Endothelial cell of umbilical vein (primary cell): ENCODE results near the gene MRTFA. TPM values are rescaled to one million over a fixed set of nuclear protein-coding genes. Genes with fewer than 3 reads are reported as not detected.

Source experiments
- BruUV-seq: library from RNA; stranded (reverse); fragments of 400-500 nt; replicated peaks from 2 replicates; lab custom pipeline; 2021; lab: Mats Ljungman, UMichigan
- CTCF ChIA-PET: fragments of 300-600, 350-600 bp; sonication (Branson Sonifier 250); formaldehyde crosslinking; loops from one replicate; lab custom pipeline; 2021; ENCODE audit warnings: antibody characterized with exemption, inconsistent platforms; lab: Charles Lee
- POLR2A ChIA-PET: fragments of 300-600, 350-600 bp; sonication (Branson Sonifier 250); formaldehyde crosslinking; loops from one replicate; lab custom pipeline; 2021; ENCODE audit warnings: antibody characterized with exemption, inconsistent platforms; lab: Charles Lee
- DNase-seq: peaks from one replicate; pipeline ENCODE4 v3.0.0-alpha.2; 2011; ENCODE audit warnings: low read depth, low spot score
- FAIRE-seq: peaks from 2 replicates; lab custom pipeline; 2011; peaks lifted over from hg19 to GRCh38; lab: Jason Lieb, UNC
- H2AFZ ChIP-seq: 2 replicates; pipeline ENCODE4 v1.6.0; 2012; ENCODE audit warnings: low read depth, low read length, control low read depth, inconsistent platforms
- H3K27ac ChIP-seq: 2 replicates; pipeline ENCODE4 v1.5.1; 2011; ENCODE audit warnings: low read depth, mild to moderate bottlenecking, control low read depth, low read length, moderate library complexity; ENCODE audit not compliant: insufficient read depth
- H3K27me3 ChIP-seq, 2 experiments: 2 replicates each; pipeline versions ENCODE4 v1.6.0 to v1.6.1; 2011; ENCODE audit warnings: low read length in 2 of 2, mixed read lengths in 1 of 2; ENCODE audit not compliant: control insufficient read depth in 2 of 2, insufficient read depth in 2 of 2
- H3K36me3 ChIP-seq, 2 experiments: 2 replicates in 1 of 2; 3 replicates in 1 of 2; pipeline ENCODE4 v1.5.1; 2011; ENCODE audit warnings: low read length in 2 of 2, mild to moderate bottlenecking in 1 of 2, moderate library complexity in 1 of 2; ENCODE audit not compliant: control insufficient read depth in 2 of 2, insufficient read depth in 2 of 2; ENCODE audit errors: extremely low read depth in 1 of 2
- H3K4me1 ChIP-seq: 3 replicates; pipeline ENCODE4 v1.5.1; 2011; ENCODE audit warnings: mild to moderate bottlenecking, low read length; ENCODE audit not compliant: control insufficient read depth, insufficient read depth; ENCODE audit errors: extremely low read depth
- H3K4me2 ChIP-seq: 2 replicates; pipeline ENCODE4 v1.6.1; 2011; ENCODE audit warnings: low read length, control low read depth, mixed read lengths; ENCODE audit not compliant: insufficient read depth
- H3K4me3 ChIP-seq, 3 experiments: fragments of 200-600 bp in 1 of 3; sonication (generic), shearing (Covaris generic) in 1 of 3; replicated peaks in 1 of 3; 2 replicates each; pipeline ENCODE4 v1.5.1; 2011 to 2016; ENCODE audit warnings: control low read depth in 3 of 3, low read length in 3 of 3, mild to moderate bottlenecking in 2 of 3, inconsistent platforms in 1 of 3, low read depth in 1 of 3, moderate library complexity in 1 of 3; ENCODE audit not compliant: insufficient read depth in 1 of 3
- H3K79me2 ChIP-seq: 2 replicates; pipeline ENCODE4 v1.6.0; 2012; ENCODE audit warnings: low read length, inconsistent platforms; ENCODE audit not compliant: control insufficient read depth, insufficient read depth
- H3K9ac ChIP-seq: replicated peaks from 2 replicates; pipeline ENCODE3; 2011; ENCODE audit warnings: low read length, control low read depth; ENCODE audit not compliant: insufficient read depth; ENCODE audit errors: extremely low read depth
- H3K9me1 ChIP-seq: replicated peaks from 3 replicates; pipeline ENCODE4 v1.6.0; 2011; ENCODE audit warnings: mild to moderate bottlenecking, low read length; ENCODE audit not compliant: control insufficient read depth, insufficient read depth; ENCODE audit errors: extremely low read depth
- H3K9me3 ChIP-seq: replicated peaks from 2 replicates; pipeline ENCODE4 v1.5.1; 2012; ENCODE audit warnings: low read length, inconsistent platforms; ENCODE audit not compliant: control insufficient read depth, insufficient read depth
- H4K20me1 ChIP-seq: replicated peaks from 2 replicates; pipeline ENCODE3; 2011; ENCODE audit warnings: mild to moderate bottlenecking, low read length; ENCODE audit not compliant: control insufficient read depth, insufficient read depth; ENCODE audit errors: extremely low read depth
- EZH2 ChIP-seq: IDR thresholded peaks from 2 replicates; pipeline ENCODE4 v1.6.1; 2012; ENCODE audit warnings: borderline replicate concordance, low read depth, mild to moderate bottlenecking, moderate library complexity, low read length, inconsistent platforms; ENCODE audit not compliant: severe bottlenecking
- MYC ChIP-seq: IDR thresholded peaks from one replicate; pipeline ENCODE4 v1.6.1; 2011; ENCODE audit warnings: mild to moderate bottlenecking, low read depth, low read length
- POLR2AphosphoS5 ChIP-seq: IDR thresholded peaks from 2 replicates; pipeline ENCODE4 v1.6.1; 2012; ENCODE audit warnings: low read depth, mild to moderate bottlenecking, control low read depth, low read length, moderate library complexity; ENCODE audit not compliant: insufficient read depth
- dilution Hi-C: fragments of 300-500 bp; cut with MboI; formaldehyde crosslinking; loops from one replicate; pipeline ENCODE4 v1.15.0; 2019; ENCODE audit warnings: low sequenced_read_pairs; ENCODE audit not compliant: extremely low pct_ligation_motif_present
- intact Hi-C: fragments of 100-400 bp; cut with micrococcal nuclease; formaldehyde crosslinking; loops from one replicate; pipeline ENCODE4 v1.10.0; 2022
- polyA plus RNA-seq, 4 experiments: library from polyadenylated mRNA; depleted of rRNA in 3 of 4; stranded (reverse) in 3 of 4; unstranded in 1 of 4; fragments of >200 nt; gene quantifications; 2 replicates each; pipeline versions ENCODE4 v1.2.1 to v1.2.3, GENCODE V29; 2011 to 2012; ENCODE audit warnings: missing spikeins in 1 of 4
- total RNA-seq: library from RNA; stranded (reverse); gene quantifications from 2 replicates; pipeline ENCODE4 v1.2.3, GENCODE V29; 2021

The MRTFA gene
- total and polyA plus RNA-seq, 2 donors (not counting 3 experiments of a cell fraction or from before 2014, with no cell fraction given) = 13.6 to 44.1 TPM

DNA sequence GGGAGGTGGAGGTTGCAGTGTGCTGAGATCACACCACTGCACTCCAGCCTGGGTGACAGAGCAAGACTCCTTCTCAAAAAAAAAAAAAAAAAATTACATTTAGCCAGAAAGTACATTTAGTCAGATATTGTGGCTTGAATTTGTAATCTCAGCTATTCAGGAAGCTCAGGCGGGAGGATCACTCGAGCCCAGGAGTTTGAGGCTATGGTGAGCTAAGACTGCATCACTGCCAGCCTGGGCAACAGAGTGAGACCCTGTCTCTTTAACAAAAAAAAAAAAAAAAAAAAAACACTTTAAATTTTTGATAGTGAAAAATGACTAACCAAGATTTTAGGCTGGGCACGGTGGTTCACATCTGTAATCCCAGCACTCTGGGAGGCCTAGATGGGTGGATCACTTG lies 27.3 kb downstream of the MRTFA start:
- DNase-seq (no peak), FAIRE-seq (no peak)
- TF ChIP-seq MYC (no peak), EZH2 (no peak), POLR2AphosphoS5 (no peak)
- Histone ChIP-seq H3K4me2 (no peak overlapping the region), H3K9ac (no peak overlapping the region), H3K36me3 (no peaks in the 10 kb centered on the region), H3K4me1 (no peaks in the 10 kb centered on the region), H3K9me3 (no peaks in the 10 kb centered on the region), H3K27ac (no peak overlapping the region), H3K27me3 (no peaks in the 10 kb centered on the region), H3K4me3 (no peak overlapping the region), H4K20me1 (peaks cover 7% of the 10 kb centered on the region), H3K79me2 (peaks cover 70% of the 10 kb centered on the region), H3K9me1 (no peaks in the 10 kb centered on the region), H2AFZ (no peak overlapping the region)
- POLR2A ChIA-PET = no interaction called here
- dilution Hi-C loops = no loop called here
- intact Hi-C loops = no loop called here
- CTCF ChIA-PET = interaction anchor here (0.7 to 1.2 kb wide), 3 partner anchors 11 to 80 kb away, joined by 3 to 5 read pairs (median 4); no protein-coding TSS in a partner anchor
- no TSS peak for BruUV-seq

DNA sequence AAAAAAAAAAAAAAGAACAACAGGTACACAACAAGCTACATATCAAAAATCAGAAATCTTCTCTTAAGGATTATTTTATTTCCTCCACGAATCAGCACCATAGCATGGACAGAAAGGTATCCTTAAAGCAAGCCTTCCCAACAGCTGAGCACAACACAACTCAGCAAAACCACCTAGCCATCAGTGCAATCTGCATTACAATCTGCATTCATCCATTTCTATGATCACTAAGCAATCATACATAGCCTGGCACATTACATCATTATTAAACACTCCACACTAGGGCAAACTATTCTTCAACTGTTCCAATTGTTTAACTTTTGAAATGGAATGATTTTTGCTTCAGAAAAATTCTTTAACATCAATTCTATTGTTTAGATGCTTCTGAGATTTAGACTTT lies 29.0 kb downstream of the MRTFA start:
- TF ChIP-seq POLR2AphosphoS5 = no peak
- no peak for DNase-seq
- Histone ChIP-seq H3K27ac (no peak overlapping the region), H3K4me1 (peaks cover 7% of the 10 kb centered on the region), H3K27me3 (no peaks in the 10 kb centered on the region), H3K9me3 (no peaks in the 10 kb centered on the region), H3K36me3 (no peaks in the 10 kb centered on the region), H3K79me2 (peaks cover 67% of the 10 kb centered on the region), H2AFZ (no peak overlapping the region), H3K9me1 (no peaks in the 10 kb centered on the region), H4K20me1 (peaks cover 7% of the 10 kb centered on the region), H3K4me2 (no peak overlapping the region), H3K9ac (no peak overlapping the region), H3K4me3 (no peak overlapping the region)
- POLR2A ChIA-PET = no interaction called here
- no peak for FAIRE-seq
- BruUV-seq = no TSS peak
- CTCF ChIA-PET = interaction anchor here (1.5 kb wide), 1 partner anchor 20 kb away, joined by 4 read pairs; no protein-coding TSS in a partner anchor
- dilution Hi-C loops = no loop called here
- intact Hi-C loops = no loop called here
